ENCODE measurements around the gene ETS2.

- no peak for TF ChIP-seq CTCF (IDR thresholded peaks at IDR 0.05; ENCODE audit: low read depth, low read length)
- TF ChIP-seq EZH2phosphoT487 (IDR thresholded peaks at IDR 0.05; ENCODE audit: low read depth) = no peak
Observed at GRCh38 chr21:38802050-38803026, 3.4 kb upstream of the ETS2 start.
